Measurements from ENCODE around the gene DOCK1.

Gene DOCK1

DNA sequence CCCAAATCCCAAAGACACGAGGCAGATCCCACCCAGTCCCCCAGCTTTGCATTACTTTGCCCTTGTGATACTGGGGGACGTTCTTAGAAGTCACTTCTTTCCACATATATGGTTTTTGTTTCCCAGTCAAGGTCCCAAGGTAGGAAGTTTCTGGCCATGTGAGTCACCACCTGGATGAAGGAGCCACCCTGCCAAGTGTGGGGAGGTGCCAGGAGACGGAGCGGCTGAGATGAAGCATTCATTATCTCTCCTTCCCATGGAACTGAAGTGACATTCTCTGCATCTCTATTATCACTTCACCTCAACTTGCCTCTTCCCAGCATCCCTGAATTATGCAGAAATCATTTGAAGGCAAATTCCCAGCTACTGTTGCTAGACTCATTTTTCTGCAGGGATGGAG, 427.4 kb downstream of the DOCK1 start:
- H3K4me3 Mint-ChIP-seq: no peak overlapping the region
- H3K27me3 Mint-ChIP-seq: no peaks in the 10 kb centered on the region
- no peaks in the 10 kb centered on the region for H3K36me3 Mint-ChIP-seq
- no peak overlapping the region for H3K27ac Mint-ChIP-seq
- peaks cover 6% of the 10 kb centered on the region for H3K4me1 Mint-ChIP-seq
- H3K9me3 Mint-ChIP-seq: no peaks in the 10 kb centered on the region

DNA sequence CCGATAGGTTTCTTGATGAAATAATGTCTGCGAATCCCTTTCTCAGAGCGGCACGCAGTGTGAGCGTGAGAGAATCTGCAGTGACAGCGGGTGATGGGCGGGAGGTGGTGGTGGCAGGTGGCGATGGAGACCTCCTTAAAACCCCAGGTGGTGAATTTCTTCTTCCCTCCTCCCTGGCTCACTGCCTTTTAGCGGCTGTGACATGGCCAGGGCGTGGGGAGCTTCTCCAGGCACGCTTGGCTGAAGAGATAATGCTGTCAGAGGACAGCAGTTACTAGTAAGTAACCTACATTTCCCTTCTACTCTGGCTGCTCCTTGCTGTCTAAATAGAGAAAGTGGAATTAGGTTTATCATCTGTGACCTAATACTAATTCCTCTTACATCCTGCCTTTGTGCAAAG, 432.6 kb downstream of the DOCK1 start:
- Mint-ChIP-seq H3K4me1 (peaks cover 6% of the 10 kb centered on the region), H3K36me3 (no peaks in the 10 kb centered on the region), H3K27ac (no peak overlapping the region), H3K27me3 (no peaks in the 10 kb centered on the region), H3K9me3 (no peaks in the 10 kb centered on the region), H3K4me3 (no peak overlapping the region)

DNA sequence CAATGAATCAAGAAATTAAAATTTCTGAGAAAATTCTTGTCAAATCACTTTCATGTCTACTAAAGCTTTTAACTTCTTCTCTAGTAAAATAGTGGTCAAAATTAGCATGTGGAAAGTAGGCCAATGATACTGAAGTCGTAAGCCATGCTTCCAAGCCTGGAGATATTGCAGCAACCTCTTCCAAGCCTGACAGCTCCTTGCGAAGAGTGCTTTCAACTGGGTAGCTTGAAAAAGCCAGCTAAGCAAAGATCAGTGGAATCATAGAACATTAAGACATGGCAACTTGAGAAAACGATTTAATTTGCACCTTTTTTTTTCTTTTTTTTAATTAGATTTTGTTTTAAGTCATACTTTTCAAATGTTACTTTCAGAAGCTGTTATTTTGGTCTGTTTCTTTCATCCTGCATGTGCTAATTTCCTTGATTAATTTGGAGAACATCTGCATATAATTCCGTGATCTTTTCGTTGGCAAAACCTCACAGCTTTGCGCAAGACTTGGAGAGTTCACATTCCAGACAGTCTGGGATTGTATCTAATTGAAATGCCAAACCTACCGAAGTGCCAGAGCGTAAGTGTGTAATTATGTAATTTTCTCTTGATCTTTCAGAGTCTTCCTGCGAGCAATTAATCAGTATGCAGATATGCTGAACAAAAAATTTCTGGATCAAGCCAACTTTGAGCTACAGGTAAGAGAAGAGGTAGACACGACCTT, 433.3 kb downstream of the DOCK1 start:
- no peak overlapping the region for H3K27ac Mint-ChIP-seq
- no peaks in the 10 kb centered on the region for H3K9me3 Mint-ChIP-seq
- no peak overlapping the region for H3K4me3 Mint-ChIP-seq
- H3K36me3 Mint-ChIP-seq: no peaks in the 10 kb centered on the region
- H3K27me3 Mint-ChIP-seq: no peaks in the 10 kb centered on the region
- H3K4me1 Mint-ChIP-seq: peaks cover 3% of the 10 kb centered on the region

DNA sequence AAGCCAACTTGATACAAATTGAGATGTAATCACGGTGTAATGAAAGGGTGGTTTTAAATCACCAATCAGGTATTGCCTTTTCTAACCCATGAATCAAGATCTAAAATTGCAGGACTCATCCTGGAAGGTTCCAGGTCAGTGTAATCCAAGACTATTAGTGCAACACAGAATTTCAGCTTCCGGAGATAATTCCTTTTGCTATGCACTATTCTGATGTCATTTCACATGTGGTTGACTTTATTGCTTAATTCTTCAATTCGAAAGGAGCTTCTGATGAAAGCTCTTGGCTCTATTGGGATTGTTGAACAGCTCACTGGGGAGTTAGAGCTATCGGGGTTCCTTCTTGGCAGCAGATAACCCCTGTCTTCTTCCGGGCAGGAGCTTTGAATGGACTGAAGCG, 438.6 kb downstream of the DOCK1 start:
- Mint-ChIP-seq H3K27me3 (no peaks in the 10 kb centered on the region), H3K9me3 (no peaks in the 10 kb centered on the region), H3K36me3 (no peaks in the 10 kb centered on the region), H3K4me3 (no peak overlapping the region), H3K27ac (no peak overlapping the region), H3K4me1 (no peaks in the 10 kb centered on the region)

DNA sequence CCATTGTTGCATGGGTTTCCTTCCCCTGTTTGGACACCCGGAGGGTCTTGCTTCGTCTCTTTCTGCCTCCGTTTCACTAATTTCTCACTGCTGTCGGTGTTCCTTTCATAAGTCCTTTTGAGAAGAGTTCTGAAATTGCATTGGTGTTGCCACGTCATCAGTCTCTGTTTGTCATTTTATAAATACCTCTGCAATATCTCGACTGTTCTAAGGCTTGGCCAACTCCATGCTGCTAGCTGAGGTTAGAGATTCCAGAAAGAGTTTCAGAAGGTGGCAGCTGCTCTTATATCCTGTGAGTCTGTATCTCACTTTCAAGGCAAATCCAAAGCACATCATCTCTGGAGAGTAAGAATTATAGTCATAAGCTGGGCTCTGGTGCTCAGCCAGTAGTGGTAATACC, 439.1 kb downstream of the DOCK1 start:
- Mint-ChIP-seq H3K4me3 (no peak overlapping the region), H3K4me1 (no peaks in the 10 kb centered on the region), H3K36me3 (no peaks in the 10 kb centered on the region), H3K9me3 (no peaks in the 10 kb centered on the region), H3K27ac (no peak overlapping the region), H3K27me3 (no peaks in the 10 kb centered on the region)

DNA sequence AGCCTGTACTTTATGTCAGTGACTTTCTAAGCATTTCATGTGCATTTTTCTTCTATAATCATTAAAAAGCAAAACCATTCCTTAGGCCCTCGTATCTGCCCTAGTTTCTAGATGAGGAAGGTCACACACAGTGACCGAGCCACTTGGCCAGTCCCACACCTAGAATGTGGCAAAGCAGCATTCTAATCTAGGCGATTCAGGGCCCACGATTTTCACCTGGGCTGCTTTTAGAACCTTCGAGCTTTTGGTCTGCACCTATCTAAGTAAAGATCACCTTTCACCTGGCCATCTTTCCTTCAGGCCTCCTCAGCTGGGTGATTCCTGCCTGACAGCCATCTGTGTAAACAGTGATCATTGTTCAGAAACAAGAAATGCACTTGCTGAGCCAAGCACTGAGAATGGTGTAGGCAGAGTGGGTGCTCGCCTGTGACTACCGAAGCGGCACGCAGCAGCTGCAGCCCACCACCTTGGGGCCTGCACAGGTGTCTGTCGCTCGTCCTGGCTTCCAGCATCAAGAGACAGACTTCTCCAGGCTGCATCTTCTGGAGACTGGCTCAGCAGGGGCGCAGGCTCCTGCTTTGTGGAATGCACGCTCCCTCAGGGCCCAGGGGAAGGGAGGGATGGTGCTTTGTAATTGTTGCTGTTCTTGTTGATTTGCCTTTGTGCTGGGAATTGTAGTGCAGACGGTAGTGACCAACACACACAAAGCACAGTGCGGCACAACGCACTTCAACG, 440.2 kb downstream of the DOCK1 start:
- Mint-ChIP-seq H3K9me3 (no peaks in the 10 kb centered on the region), H3K4me1 (no peaks in the 10 kb centered on the region), H3K27me3 (no peaks in the 10 kb centered on the region), H3K36me3 (no peaks in the 10 kb centered on the region), H3K27ac (no peak overlapping the region), H3K4me3 (no peak overlapping the region)

DNA sequence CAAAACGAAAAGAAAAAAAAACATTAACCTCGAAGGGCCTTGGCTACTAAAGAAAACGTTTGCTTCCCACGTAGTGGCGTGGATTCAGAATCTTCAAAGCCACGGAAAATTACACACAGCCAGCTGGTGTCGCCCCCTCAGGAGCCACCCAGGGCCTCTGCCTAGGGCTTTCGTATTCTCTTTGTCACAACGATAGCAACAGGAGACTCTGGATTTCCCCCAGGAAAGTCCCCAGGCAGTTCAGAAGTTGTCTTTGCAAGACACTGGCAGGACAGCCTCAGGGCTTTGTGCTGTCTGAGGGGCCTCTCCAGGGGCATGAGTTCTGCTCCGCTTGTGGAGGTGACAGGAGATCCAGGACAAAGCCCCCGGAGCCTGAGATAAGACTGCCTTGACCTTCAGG, 441.4 kb downstream of the DOCK1 start:
- no peak overlapping the region for H3K4me3 Mint-ChIP-seq
- no peak overlapping the region for H3K27ac Mint-ChIP-seq
- no peaks in the 10 kb centered on the region for H3K36me3 Mint-ChIP-seq
- H3K4me1 Mint-ChIP-seq: no peaks in the 10 kb centered on the region
- no peaks in the 10 kb centered on the region for H3K9me3 Mint-ChIP-seq
- no peaks in the 10 kb centered on the region for H3K27me3 Mint-ChIP-seq

DNA sequence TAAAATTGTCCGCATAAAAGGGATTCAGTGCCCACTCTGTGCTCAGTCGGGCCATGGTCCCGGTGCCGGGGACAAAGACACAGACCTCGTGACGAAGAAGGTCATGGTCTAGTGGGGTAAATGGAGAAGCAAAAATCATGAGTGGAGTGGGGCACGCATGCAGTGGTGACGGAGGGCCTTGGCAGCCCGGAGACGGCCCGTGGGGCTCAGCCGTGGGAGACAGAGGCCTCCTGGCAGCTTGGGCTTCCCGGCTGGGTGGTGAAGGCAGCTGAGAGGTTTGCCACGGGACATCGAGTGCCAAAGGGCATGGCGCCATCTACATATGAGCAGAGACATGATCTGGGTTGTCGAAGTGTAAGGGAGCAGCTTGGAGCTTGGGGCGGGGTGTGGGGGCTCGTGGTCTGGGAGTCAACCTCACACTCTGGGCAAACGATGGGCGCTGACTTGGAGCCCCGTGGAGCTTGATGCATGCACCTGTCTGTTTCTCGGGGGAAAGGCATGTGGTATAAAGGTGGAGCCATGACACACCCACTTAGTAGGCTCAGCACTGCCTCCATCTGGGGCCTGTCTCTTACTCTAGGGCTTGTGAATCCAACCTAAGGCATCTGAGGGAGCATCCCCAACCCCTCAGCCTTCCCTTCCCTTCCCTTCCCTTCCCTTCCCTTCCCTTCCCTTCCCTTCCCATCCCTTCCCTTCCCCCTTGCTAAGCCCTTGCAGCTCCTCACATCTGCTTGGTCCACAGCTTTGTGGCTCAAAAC, 442.2 kb downstream of the DOCK1 start:
- Mint-ChIP-seq H3K4me1 (no peaks in the 10 kb centered on the region), H3K27ac (no peak overlapping the region), H3K27me3 (no peaks in the 10 kb centered on the region), H3K9me3 (no peaks in the 10 kb centered on the region), H3K36me3 (no peaks in the 10 kb centered on the region), H3K4me3 (no peak overlapping the region)

DNA sequence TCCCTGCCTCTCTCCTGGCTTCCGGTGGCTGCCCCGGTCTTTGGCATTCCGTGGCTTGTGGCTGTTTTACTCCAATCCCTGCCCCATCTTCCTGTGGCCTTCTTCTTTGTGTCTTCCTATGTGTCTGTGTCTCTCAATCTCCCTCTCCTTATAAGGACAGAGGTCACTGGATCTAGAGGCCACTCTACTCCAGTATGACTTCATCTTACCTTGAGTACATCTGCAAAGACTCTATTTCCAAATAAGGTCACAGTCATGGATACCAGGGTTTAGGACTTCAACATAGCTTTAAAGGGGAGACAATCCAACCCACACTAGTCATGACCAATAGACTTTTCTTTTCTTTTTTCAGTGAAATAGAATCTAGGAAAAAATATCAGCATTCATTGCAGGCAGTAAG, 444.5 kb downstream of the DOCK1 start:
- no peak overlapping the region for H3K4me3 Mint-ChIP-seq
- H3K9me3 Mint-ChIP-seq: no peaks in the 10 kb centered on the region
- no peak overlapping the region for H3K27ac Mint-ChIP-seq
- H3K36me3 Mint-ChIP-seq: no peaks in the 10 kb centered on the region
- H3K4me1 Mint-ChIP-seq: no peaks in the 10 kb centered on the region
- no peaks in the 10 kb centered on the region for H3K27me3 Mint-ChIP-seq

DNA sequence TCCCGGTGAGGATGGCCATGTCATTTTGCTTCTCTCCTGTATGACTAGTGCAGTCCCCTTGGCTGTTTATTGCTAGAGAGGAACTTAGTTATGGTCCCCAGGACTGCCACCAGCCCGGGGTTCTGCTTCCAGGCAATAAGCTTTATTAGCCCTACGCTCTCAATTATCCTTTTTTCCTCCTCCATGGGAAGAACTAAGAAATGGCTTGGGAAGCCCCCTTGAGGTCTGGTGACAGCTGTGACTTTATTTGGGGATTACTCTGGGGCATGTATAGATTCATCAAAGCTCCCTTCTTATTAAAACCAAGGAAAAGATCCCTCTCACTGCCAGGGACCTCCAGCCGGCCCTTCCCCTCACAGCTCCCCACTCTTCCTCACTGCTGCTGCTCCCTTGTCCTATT, 446.3 kb downstream of the DOCK1 start:
- Mint-ChIP-seq H3K4me1 (no peaks in the 10 kb centered on the region), H3K27ac (no peak overlapping the region), H3K9me3 (no peaks in the 10 kb centered on the region), H3K4me3 (no peak overlapping the region), H3K36me3 (no peaks in the 10 kb centered on the region), H3K27me3 (no peaks in the 10 kb centered on the region)

DNA sequence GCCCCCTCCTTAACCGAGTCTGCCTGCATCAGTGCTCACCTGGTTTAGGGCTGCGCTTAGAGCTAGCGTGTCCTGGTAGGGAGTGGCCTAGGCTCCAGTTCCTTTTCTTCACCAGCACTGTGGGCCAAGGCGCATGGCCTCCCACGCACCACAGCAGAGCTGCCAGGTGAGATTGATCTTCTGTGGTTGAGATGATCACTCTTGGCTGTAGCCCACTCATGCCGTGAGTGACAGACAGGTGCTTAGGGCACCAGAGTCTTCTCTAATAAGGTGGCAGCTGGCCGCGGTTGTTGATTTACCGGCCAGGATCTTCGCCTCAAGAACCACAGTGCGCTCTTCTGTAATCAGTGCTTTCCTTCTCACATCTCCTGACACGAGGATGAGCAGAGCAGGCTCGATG, 448.3 kb downstream of the DOCK1 start:
- Mint-ChIP-seq H3K27ac (no peak overlapping the region), H3K36me3 (no peaks in the 10 kb centered on the region), H3K27me3 (no peaks in the 10 kb centered on the region), H3K4me1 (no peaks in the 10 kb centered on the region), H3K4me3 (no peak overlapping the region), H3K9me3 (no peaks in the 10 kb centered on the region)

DNA sequence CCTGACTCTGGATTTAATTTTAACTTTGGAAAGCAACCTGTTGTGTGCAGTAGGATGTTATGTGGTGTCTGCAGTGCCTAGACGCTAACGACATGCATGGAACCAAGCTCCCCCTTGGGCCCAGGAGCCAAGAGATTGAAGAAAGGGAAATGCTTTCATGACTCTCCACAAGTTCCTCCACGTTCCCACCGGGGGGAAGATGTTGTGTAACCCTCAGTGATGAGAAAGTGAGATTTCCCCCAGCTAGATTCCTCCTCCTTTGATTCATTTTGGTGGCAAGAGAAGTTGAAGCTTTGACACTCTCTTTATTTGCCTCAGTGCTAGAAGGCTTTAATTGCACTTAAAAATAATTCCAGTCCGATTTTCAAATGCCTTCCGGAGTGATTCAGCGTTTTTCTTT, 449.0 kb downstream of the DOCK1 start:
- Mint-ChIP-seq H3K27me3 (no peaks in the 10 kb centered on the region), H3K36me3 (no peaks in the 10 kb centered on the region), H3K4me3 (no peak overlapping the region), H3K4me1 (no peaks in the 10 kb centered on the region), H3K27ac (no peak overlapping the region), H3K9me3 (no peaks in the 10 kb centered on the region)

DNA sequence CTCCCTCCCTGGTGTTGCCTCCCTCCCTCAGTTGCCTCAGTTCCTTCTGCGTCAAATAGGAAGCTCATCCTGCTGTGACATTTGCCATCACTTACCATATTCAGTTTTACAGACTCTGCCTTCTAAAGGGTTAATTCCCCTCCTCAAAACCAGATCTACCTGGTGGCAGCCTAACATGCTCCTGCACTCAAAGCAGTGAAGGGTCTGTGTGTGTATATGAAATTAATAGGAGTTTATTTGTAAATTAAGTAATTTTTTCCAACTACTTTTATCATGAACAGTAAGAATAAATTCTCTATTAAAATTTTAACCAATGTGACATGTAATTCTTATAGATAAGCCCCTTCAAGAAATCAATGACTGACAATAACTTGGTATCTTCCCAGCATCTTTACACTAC, 449.8 kb downstream of the DOCK1 start:
- no peak overlapping the region for H3K27ac Mint-ChIP-seq

DNA sequence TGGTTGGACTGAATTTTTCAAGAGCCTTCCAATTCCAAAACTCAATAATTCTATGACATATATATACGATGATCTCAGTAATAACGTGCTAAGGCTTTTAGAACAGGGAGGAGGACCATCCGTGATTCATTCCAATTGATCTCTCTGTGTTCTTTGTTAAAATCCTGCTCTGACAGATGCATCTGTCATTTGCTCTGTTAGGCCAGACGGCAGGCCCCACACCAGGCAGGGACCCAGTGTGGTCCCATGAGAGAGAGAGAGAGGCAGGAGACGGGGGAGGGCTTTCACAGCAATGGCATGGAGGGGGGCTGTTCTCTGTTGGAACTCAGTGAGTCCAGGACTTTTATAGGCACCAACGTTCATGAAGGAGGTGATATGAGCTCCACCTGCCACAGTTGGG, 451.1 kb downstream of the DOCK1 start:
- Mint-ChIP-seq H3K9me3 (no peaks in the 10 kb centered on the region), H3K36me3 (no peaks in the 10 kb centered on the region), H3K4me1 (no peaks in the 10 kb centered on the region), H3K27me3 (no peaks in the 10 kb centered on the region), H3K27ac (no peak overlapping the region), H3K4me3 (no peak overlapping the region)

More for the DNA sequence above, 449.8 kb downstream of the DOCK1 start:
- Mint-ChIP-seq H3K4me3 (no peak overlapping the region), H3K36me3 (no peaks in the 10 kb centered on the region), H3K27me3 (no peaks in the 10 kb centered on the region), H3K4me1 (no peaks in the 10 kb centered on the region), H3K9me3 (no peaks in the 10 kb centered on the region)

DNA sequence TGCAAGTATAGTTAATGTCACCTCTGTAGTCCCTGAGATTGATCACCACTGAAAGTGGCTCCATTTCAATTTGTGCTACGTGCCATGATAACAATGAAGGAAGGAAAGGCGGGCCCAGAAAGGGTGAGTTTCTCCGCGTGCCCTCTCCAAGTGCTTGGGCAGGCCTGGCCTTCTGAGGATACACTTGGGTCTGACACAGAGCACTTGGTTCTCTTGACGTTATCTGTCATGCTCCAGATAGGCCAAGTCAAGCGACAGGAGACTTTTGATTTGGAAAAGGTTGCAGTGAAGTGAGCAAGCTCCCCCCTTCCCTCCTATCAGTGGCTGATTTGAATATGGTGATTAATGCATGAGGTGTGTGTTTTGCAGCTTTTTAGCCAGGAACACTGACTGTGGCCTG, 452.0 kb downstream of the DOCK1 start:
- Mint-ChIP-seq H3K27me3 (no peaks in the 10 kb centered on the region), H3K4me1 (no peaks in the 10 kb centered on the region), H3K9me3 (no peaks in the 10 kb centered on the region), H3K36me3 (no peaks in the 10 kb centered on the region), H3K4me3 (no peak overlapping the region), H3K27ac (no peak overlapping the region)

DNA sequence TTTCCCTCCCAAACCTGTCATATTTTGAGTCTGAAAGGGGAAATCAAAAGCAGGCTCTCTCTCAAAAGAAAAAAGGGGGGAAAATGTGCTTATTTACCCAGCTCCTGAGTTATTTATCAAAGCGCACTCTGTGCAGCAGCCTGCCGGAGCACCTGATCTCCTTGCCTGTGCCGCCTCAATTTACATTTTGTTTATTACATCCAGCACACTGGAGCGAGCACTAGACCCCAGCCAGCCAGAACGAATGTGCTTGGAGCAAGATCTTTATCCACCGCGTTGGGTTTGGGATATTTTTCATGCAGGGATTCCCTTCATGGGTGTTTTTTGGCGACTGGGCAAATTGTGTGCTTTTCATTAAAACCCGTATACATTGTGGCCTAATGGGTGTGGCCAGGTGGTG, 453.1 kb downstream of the DOCK1 start:
- no peaks in the 10 kb centered on the region for H3K9me3 Mint-ChIP-seq
- no peak overlapping the region for H3K27ac Mint-ChIP-seq
- no peaks in the 10 kb centered on the region for H3K27me3 Mint-ChIP-seq
- no peak overlapping the region for H3K4me3 Mint-ChIP-seq
- no peaks in the 10 kb centered on the region for H3K36me3 Mint-ChIP-seq
- no peaks in the 10 kb centered on the region for H3K4me1 Mint-ChIP-seq
